GM23338 (cell line): ENCODE data around the gene B4GALT2. TPM values are rescaled to one million over a fixed set of nuclear protein-coding genes. Genes with fewer than 3 reads are reported as not detected.

Experiments used
- ATAC-seq: fragments of 200-7000 bp; cut with Tn5 transposase; 3 replicates; pipeline ENCODE4 v1.9.1; 2020
- DNase-seq: peaks from one replicate; pipeline ENCODE4 v3.0.0-alpha.2; 2015; ENCODE audit warnings: low spot score
- H2AFZ ChIP-seq: fragments of 200-600 bp; sonication (generic); 2 replicates; pipeline ENCODE4 v1.8.0; 2016; ENCODE audit warnings: antibody characterized with exemption, mild to moderate bottlenecking, moderate library complexity
- H3F3A ChIP-seq: fragments of 200-600 bp; sonication (generic); replicated peaks from 2 replicates; pipeline ENCODE4 v1.8.0; 2017; ENCODE audit warnings: antibody characterized with exemption, mixed run types, low read depth
- H3K27ac ChIP-seq: fragments of 200-600 bp; sonication (generic); 2 replicates; pipeline ENCODE4 v1.6.1; 2016; ENCODE audit warnings: low read depth
- H3K27me3 ChIP-seq: fragments of 200-600 bp; sonication (generic); 2 replicates; pipeline ENCODE4 v1.8.0; 2016; ENCODE audit warnings: mild to moderate bottlenecking, mixed run types, moderate library complexity; ENCODE audit not compliant: insufficient read depth
- H3K36me3 ChIP-seq: fragments of 200-600 bp; sonication (generic); 2 replicates; pipeline ENCODE4 v1.8.0; 2016; ENCODE audit warnings: mild to moderate bottlenecking; ENCODE audit not compliant: insufficient read depth
- H3K4me1 ChIP-seq: fragments of 200-600 bp; sonication (generic); 2 replicates; pipeline ENCODE4 v1.8.0; 2016; ENCODE audit warnings: mild to moderate bottlenecking, moderate library complexity; ENCODE audit not compliant: insufficient read depth
- H3K4me2 ChIP-seq: fragments of 200-600 bp; sonication (generic); 2 replicates; pipeline ENCODE4 v1.7.1; 2017; ENCODE audit warnings: mixed run types
- H3K4me3 ChIP-seq: fragments of 200-600 bp; sonication (generic); 2 replicates; pipeline ENCODE4 v1.6.1; 2016; ENCODE audit warnings: mixed run types
- H3K79me2 ChIP-seq: fragments of 200-600 bp; sonication (generic); replicated peaks from 2 replicates; pipeline ENCODE4 v1.8.0; 2017; ENCODE audit warnings: mild to moderate bottlenecking; ENCODE audit not compliant: insufficient read depth
- H3K9me2 ChIP-seq: fragments of 200-600 bp; sonication (generic); 2 replicates; pipeline ENCODE4 v1.8.0; 2017; ENCODE audit not compliant: insufficient read depth
- H4K20me1 ChIP-seq: fragments of 200-600 bp; sonication (generic); replicated peaks from 2 replicates; pipeline ENCODE4 v1.8.0; 2017; ENCODE audit warnings: mild to moderate bottlenecking; ENCODE audit not compliant: insufficient read depth
- H3K27ac Mint-ChIP-seq: 2 replicates; pipeline ENCODE4 v1.8.0; 2020; ENCODE audit warnings: inconsistent platforms, mild to moderate bottlenecking, moderate library complexity, mixed read lengths
- H3K27me3 Mint-ChIP-seq: 3 replicates; pipeline ENCODE4 v1.8.0; 2022; ENCODE audit warnings: low read depth, mild to moderate bottlenecking, moderate library complexity, mixed read lengths, inconsistent platforms; ENCODE audit not compliant: insufficient read depth, poor library complexity
- H3K36me3 Mint-ChIP-seq: 3 replicates; pipeline ENCODE4 v1.8.0; 2021; ENCODE audit warnings: low read depth, mild to moderate bottlenecking, inconsistent platforms, moderate library complexity, mixed read lengths
- H3K4me1 Mint-ChIP-seq: 3 replicates; pipeline ENCODE4 v1.8.0; 2020; ENCODE audit warnings: mild to moderate bottlenecking, inconsistent platforms, mixed read lengths
- H3K4me3 Mint-ChIP-seq: 3 replicates; pipeline ENCODE4 v1.8.0; 2021; ENCODE audit warnings: moderate library complexity, mild to moderate bottlenecking, inconsistent platforms, mixed read lengths
- H3K9me3 Mint-ChIP-seq: 3 replicates; pipeline ENCODE4 v1.8.0; 2020; ENCODE audit warnings: moderate library complexity, mild to moderate bottlenecking, inconsistent platforms, mixed read lengths
- CREB1 ChIP-seq: fragments of 250-450 bp; sonication (Bioruptor Pico); IDR thresholded peaks from 2 replicates; pipeline ENCODE4 v1.5.0; 2020; ENCODE audit warnings: low read depth, mild to moderate bottlenecking, moderate library complexity
- CTCF ChIP-seq, 2 experiments: fragments of 200-600 bp in 1 of 2; sonication (generic) in 1 of 2; conservative IDR thresholded peaks; 2 replicates each; pipeline versions ENCODE4 v1.5.1 to v1.6.1; 2016 to 2017; ENCODE audit warnings: antibody characterized with exemption in 2 of 2, low read depth in 2 of 2, mild to moderate bottlenecking in 2 of 2, moderate library complexity in 1 of 2
- EZH2 ChIP-seq: fragments of 200-600 bp; sonication (generic); IDR thresholded peaks from one replicate; pipeline ENCODE4 v1.8.0; 2017; ENCODE audit warnings: antibody characterized with exemption, mild to moderate bottlenecking, low read depth; ENCODE audit not compliant: unreplicated experiment
- EZH2phosphoT487 ChIP-seq: fragments of 200-600 bp; sonication (generic); IDR thresholded peaks from one replicate; pipeline ENCODE4 v1.8.1; 2018; ENCODE audit warnings: antibody characterized with exemption; ENCODE audit not compliant: unreplicated experiment
- JUNB ChIP-seq: IDR thresholded peaks from one replicate; pipeline ENCODE4 v1.6.1; 2016; ENCODE audit warnings: antibody characterized with exemption; ENCODE audit not compliant: unreplicated experiment
- NANOG ChIP-seq: IDR thresholded peaks from 2 replicates; pipeline ENCODE4 v1.6.1; 2016; ENCODE audit warnings: antibody characterized with exemption, borderline replicate concordance
- POLR2AphosphoS5 ChIP-seq: IDR thresholded peaks from 2 replicates; pipeline ENCODE4 v1.6.1; 2016; ENCODE audit warnings: antibody characterized with exemption, low read depth
- STAT1 ChIP-seq: IDR thresholded peaks from one replicate; pipeline ENCODE4 v1.6.1; 2016; ENCODE audit warnings: antibody characterized with exemption; ENCODE audit not compliant: unreplicated experiment
- ZNF114 ChIP-seq: fragments of 250-450 bp; sonication (Bioruptor Pico); IDR thresholded peaks from 2 replicates; pipeline ENCODE4 v1.5.0; 2020; ENCODE audit warnings: mild to moderate bottlenecking, moderate library complexity
- ZNF331 ChIP-seq: fragments of 250-450 bp; sonication (Bioruptor Pico); IDR thresholded peaks from 2 replicates; pipeline ENCODE4 v1.5.0; 2020; ENCODE audit warnings: low read depth, mild to moderate bottlenecking, moderate library complexity
- polyA plus RNA-seq: library from polyadenylated mRNA; unstranded; fragments of >200 nt; fragmentation: Nextera tagmentation; extraction: Ambion mirVana; gene quantifications from 2 replicates; pipeline ENCODE4 v1.2.1, GENCODE V29; 2016
- total RNA-seq: library from RNA; depleted of rRNA; stranded (reverse); fragments of >200 nt; shearing (Covaris generic); gene quantifications from 2 replicates; pipeline ENCODE4 v1.2.3, GENCODE V29; 2014
- TF ChIP-seq, protein P1 (sequence below): fragments of 250-450 bp; sonication (Bioruptor Pico); IDR thresholded peaks from 2 replicates; pipeline ENCODE4 v1.5.0; 2020; ENCODE audit warnings: mild to moderate bottlenecking, moderate library complexity
- TF ChIP-seq, protein P2 (sequence below): IDR thresholded peaks from one replicate; pipeline ENCODE4 v1.6.1; 2018; ENCODE audit warnings: antibody characterized with exemption; ENCODE audit not compliant: unreplicated experiment
- TF ChIP-seq, protein P3 (sequence below): IDR thresholded peaks from 2 replicates; pipeline ENCODE4 v1.6.1; 2016; ENCODE audit warnings: antibody characterized with exemption

B4GALT2 gene
- total and polyA plus RNA-seq, 2 experiments from 2014 or later: 22.4 to 63.1 TPM

DNA sequence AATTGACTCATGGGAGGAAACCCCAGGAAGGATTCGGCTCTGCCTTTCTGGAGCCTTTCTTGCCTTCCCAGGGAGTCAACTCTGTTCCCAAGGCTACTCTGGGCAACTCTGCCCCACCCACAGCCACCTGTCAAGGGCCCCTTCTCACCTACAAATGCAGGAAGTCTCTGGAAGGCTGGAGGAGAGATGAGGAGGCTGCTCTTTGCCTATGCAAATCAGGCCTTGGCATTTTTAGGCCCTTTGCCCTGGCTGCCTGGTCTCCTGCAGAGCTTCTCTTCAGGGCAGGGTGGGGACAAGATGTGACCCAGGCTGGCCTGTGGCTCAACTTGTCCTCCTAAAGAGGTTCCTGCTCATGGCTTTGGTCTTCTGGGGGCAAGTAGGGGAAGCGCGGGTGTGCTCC is 46.8 kb downstream of the B4GALT2 start:
- DNase-seq: no peak

More for the DNA sequence above, 46.8 kb downstream of the B4GALT2 start:
- H3K27ac ChIP-seq: no peak overlapping the region
- peaks cover 4% of the 10 kb centered on the region; the same call in 1 of the 3 replicates for H3K9me3 Mint-ChIP-seq
- no peak overlapping the region for H3K4me3 ChIP-seq
- no peaks in the 10 kb centered on the region; the same call in 1 of the 2 replicates for H4K20me1 ChIP-seq
- no peaks in the 10 kb centered on the region for H3K9me2 ChIP-seq
- H3K27me3 ChIP-seq: no peaks in the 10 kb centered on the region
- H3K27ac Mint-ChIP-seq: no peak overlapping the region
- peaks cover 8% of the 10 kb centered on the region for H3K27me3 Mint-ChIP-seq
- no peak overlapping the region for H2AFZ ChIP-seq
- H3K79me2 ChIP-seq: peaks cover 37% of the 10 kb centered on the region
- H3F3A ChIP-seq: peaks cover 10% of the 10 kb centered on the region; the same call in 1 of the 2 replicates
- TF ChIP-seq STAT1 (no peak), EZH2phosphoT487 (no peak), ZNF331 (no peak), CTCF (conservative IDR thresholded peaks at IDR 0.05; ENCODE audit: low read depth in 2 of 2) (no peak), NANOG (no peak), ZNF114 (no peak), EZH2 (no peak), CREB1 (CRISPR knock-in tag) (no peak), JUNB (no peak), POLR2AphosphoS5 (no peak)
- TF ChIP-seq, protein P1, sequence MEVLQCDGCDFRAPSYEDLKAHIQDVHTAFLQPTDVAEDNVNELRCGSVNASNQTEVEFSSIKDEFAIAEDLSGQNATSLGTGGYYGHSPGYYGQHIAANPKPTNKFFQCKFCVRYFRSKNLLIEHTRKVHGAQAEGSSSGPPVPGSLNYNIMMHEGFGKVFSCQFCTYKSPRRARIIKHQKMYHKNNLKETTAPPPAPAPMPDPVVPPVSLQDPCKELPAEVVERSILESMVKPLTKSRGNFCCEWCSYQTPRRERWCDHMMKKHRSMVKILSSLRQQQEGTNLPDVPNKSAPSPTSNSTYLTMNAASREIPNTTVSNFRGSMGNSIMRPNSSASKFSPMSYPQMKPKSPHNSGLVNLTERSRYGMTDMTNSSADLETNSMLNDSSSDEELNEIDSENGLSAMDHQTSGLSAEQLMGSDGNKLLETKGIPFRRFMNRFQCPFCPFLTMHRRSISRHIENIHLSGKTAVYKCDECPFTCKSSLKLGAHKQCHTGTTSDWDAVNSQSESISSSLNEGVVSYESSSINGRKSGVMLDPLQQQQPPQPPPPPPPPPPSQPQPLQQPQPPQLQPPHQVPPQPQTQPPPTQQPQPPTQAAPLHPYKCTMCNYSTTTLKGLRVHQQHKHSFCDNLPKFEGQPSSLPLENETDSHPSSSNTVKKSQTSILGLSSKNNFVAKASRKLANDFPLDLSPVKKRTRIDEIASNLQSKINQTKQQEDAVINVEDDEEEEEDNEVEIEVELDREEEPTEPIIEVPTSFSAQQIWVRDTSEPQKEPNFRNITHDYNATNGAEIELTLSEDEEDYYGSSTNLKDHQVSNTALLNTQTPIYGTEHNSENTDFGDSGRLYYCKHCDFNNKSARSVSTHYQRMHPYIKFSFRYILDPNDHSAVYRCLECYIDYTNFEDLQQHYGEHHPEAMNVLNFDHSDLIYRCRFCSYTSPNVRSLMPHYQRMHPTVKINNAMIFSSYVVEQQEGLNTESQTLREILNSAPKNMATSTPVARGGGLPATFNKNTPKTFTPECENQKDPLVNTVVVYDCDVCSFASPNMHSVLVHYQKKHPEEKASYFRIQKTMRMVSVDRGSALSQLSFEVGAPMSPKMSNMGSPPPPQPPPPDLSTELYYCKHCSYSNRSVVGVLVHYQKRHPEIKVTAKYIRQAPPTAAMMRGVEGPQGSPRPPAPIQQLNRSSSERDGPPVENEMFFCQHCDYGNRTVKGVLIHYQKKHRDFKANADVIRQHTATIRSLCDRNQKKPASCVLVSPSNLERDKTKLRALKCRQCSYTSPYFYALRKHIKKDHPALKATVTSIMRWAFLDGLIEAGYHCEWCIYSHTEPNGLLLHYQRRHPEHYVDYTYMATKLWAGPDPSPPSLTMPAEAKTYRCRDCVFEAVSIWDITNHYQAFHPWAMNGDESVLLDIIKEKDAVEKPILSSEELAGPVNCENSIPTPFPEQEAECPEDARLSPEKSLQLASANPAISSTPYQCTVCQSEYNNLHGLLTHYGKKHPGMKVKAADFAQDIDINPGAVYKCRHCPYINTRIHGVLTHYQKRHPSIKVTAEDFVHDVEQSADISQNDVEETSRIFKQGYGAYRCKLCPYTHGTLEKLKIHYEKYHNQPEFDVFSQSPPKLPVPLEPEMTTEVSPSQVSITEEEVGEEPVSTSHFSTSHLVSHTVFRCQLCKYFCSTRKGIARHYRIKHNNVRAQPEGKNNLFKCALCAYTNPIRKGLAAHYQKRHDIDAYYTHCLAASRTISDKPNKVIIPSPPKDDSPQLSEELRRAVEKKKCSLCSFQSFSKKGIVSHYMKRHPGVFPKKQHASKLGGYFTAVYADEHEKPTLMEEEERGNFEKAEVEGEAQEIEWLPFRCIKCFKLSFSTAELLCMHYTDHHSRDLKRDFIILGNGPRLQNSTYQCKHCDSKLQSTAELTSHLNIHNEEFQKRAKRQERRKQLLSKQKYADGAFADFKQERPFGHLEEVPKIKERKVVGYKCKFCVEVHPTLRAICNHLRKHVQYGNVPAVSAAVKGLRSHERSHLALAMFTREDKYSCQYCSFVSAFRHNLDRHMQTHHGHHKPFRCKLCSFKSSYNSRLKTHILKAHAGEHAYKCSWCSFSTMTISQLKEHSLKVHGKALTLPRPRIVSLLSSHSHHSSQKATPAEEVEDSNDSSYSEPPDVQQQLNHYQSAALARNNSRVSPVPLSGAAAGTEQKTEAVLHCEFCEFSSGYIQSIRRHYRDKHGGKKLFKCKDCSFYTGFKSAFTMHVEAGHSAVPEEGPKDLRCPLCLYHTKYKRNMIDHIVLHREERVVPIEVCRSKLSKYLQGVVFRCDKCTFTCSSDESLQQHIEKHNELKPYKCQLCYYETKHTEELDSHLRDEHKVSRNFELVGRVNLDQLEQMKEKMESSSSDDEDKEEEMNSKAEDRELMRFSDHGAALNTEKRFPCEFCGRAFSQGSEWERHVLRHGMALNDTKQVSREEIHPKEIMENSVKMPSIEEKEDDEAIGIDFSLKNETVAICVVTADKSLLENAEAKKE (CRISPR knock-in tag): no peak
- TF ChIP-seq, protein P2, sequence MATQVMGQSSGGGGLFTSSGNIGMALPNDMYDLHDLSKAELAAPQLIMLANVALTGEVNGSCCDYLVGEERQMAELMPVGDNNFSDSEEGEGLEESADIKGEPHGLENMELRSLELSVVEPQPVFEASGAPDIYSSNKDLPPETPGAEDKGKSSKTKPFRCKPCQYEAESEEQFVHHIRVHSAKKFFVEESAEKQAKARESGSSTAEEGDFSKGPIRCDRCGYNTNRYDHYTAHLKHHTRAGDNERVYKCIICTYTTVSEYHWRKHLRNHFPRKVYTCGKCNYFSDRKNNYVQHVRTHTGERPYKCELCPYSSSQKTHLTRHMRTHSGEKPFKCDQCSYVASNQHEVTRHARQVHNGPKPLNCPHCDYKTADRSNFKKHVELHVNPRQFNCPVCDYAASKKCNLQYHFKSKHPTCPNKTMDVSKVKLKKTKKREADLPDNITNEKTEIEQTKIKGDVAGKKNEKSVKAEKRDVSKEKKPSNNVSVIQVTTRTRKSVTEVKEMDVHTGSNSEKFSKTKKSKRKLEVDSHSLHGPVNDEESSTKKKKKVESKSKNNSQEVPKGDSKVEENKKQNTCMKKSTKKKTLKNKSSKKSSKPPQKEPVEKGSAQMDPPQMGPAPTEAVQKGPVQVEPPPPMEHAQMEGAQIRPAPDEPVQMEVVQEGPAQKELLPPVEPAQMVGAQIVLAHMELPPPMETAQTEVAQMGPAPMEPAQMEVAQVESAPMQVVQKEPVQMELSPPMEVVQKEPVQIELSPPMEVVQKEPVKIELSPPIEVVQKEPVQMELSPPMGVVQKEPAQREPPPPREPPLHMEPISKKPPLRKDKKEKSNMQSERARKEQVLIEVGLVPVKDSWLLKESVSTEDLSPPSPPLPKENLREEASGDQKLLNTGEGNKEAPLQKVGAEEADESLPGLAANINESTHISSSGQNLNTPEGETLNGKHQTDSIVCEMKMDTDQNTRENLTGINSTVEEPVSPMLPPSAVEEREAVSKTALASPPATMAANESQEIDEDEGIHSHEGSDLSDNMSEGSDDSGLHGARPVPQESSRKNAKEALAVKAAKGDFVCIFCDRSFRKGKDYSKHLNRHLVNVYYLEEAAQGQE: no peak
- TF ChIP-seq, protein P3, sequence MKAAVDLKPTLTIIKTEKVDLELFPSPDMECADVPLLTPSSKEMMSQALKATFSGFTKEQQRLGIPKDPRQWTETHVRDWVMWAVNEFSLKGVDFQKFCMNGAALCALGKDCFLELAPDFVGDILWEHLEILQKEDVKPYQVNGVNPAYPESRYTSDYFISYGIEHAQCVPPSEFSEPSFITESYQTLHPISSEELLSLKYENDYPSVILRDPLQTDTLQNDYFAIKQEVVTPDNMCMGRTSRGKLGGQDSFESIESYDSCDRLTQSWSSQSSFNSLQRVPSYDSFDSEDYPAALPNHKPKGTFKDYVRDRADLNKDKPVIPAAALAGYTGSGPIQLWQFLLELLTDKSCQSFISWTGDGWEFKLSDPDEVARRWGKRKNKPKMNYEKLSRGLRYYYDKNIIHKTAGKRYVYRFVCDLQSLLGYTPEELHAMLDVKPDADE: no peak
- no peak for ATAC-seq
- H3K4me1 ChIP-seq: peaks cover 12% of the 10 kb centered on the region; the same call in 1 of the 2 replicates
- H3K4me1 Mint-ChIP-seq: peaks cover 35% of the 10 kb centered on the region
- H3K4me2 ChIP-seq: no peak overlapping the region
- no peaks in the 10 kb centered on the region; the same call in 1 of the 2 replicates for H3K36me3 ChIP-seq
- no peak overlapping the region for H3K4me3 Mint-ChIP-seq
- peaks cover 60% of the 10 kb centered on the region for H3K36me3 Mint-ChIP-seq
